ENCODE data around the gene PTPRM.

PTPRM gene

GRCh38 chr18:7940971-7941370 lies 373.9 kb downstream of the PTPRM start:
- TF ChIP-seq, protein P1, sequence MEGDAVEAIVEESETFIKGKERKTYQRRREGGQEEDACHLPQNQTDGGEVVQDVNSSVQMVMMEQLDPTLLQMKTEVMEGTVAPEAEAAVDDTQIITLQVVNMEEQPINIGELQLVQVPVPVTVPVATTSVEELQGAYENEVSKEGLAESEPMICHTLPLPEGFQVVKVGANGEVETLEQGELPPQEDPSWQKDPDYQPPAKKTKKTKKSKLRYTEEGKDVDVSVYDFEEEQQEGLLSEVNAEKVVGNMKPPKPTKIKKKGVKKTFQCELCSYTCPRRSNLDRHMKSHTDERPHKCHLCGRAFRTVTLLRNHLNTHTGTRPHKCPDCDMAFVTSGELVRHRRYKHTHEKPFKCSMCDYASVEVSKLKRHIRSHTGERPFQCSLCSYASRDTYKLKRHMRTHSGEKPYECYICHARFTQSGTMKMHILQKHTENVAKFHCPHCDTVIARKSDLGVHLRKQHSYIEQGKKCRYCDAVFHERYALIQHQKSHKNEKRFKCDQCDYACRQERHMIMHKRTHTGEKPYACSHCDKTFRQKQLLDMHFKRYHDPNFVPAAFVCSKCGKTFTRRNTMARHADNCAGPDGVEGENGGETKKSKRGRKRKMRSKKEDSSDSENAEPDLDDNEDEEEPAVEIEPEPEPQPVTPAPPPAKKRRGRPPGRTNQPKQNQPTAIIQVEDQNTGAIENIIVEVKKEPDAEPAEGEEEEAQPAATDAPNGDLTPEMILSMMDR (conservative IDR thresholded peaks at IDR 0.05; ENCODE audit: low read length), result no peak
- TF ChIP-seq EZH2phosphoT487 (IDR thresholded peaks at IDR 0.05; ENCODE audit: borderline replicate concordance), result no peak
- no peaks in the 10 kb centered on the region for H3F3A ChIP-seq (ENCODE audit: low read depth)
- no peak overlapping the region for H2AFZ ChIP-seq (ENCODE audit: low read length)
- H3K9me3 ChIP-seq (ENCODE audit: insufficient read depth, low read depth, low read length), result 0 out of 2 replicates have a peak, but pooled peaks cover 3% of the 10 kb centered on the region
- no peak overlapping the region for H3K9ac ChIP-seq (ENCODE audit: low read depth, low read length, poor library complexity, severe bottlenecking)
- no peak overlapping the region for H3K4me3 ChIP-seq (ENCODE audit: low read length, poor library complexity, severe bottlenecking)
- no peaks in the 10 kb centered on the region for H3K27me3 ChIP-seq (ENCODE audit: insufficient read depth, low read length, poor library complexity, severe bottlenecking)
- no peaks in the 10 kb centered on the region for H4K20me1 ChIP-seq (ENCODE audit: insufficient read depth, low read length, poor library complexity, severe bottlenecking)
- H3K4me1 ChIP-seq (ENCODE audit: insufficient read depth, low read length, poor library complexity, severe bottlenecking), result no peaks in the 10 kb centered on the region
- no peaks in the 10 kb centered on the region for H3K36me3 ChIP-seq (ENCODE audit: insufficient read depth, low read length)
- no peaks in the 10 kb centered on the region for H3K79me2 ChIP-seq (ENCODE audit: insufficient read depth, low read length)
- H3K9me2 ChIP-seq (replicated peaks; ENCODE audit: low read depth, low read length), result no peaks in the 10 kb centered on the region
- no peak overlapping the region for H3K4me2 ChIP-seq (ENCODE audit: low read depth, low read length, poor library complexity, severe bottlenecking)

DNA sequence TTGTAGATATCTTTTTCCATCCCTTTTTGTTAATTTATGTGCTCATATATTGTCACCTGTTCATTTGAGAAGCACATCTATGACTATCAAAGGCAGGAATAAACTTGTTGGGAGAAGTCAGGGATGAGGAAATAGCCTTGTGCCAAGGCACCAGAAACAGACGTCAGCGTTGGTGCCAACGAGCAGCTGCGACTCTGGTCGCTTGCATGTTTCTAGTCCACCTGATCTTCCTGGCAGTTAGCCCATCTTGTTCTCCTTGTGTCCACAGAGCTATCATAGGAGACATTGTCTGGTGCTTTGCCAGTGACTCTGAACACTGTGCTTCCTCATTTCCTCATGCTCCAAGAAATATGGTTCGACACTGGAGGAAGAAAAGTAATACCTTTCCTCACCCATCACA lies 374.4 kb downstream of the PTPRM start:
- H3K9me2 ChIP-seq (replicated peaks; ENCODE audit: low read depth, low read length), result no peaks in the 10 kb centered on the region
- no peaks in the 10 kb centered on the region for H3K27me3 ChIP-seq (ENCODE audit: insufficient read depth, low read length, poor library complexity, severe bottlenecking)
- no peaks in the 10 kb centered on the region for H3K4me1 ChIP-seq (ENCODE audit: insufficient read depth, low read length, poor library complexity, severe bottlenecking)
- H2AFZ ChIP-seq (ENCODE audit: low read length), result no peak overlapping the region
- no peaks in the 10 kb centered on the region for H3K36me3 ChIP-seq (ENCODE audit: insufficient read depth, low read length)
- H3K9me3 ChIP-seq (ENCODE audit: insufficient read depth, low read depth, low read length), result 0 out of 2 replicates have a peak, but pooled peaks cover 3% of the 10 kb centered on the region
- H3K9ac ChIP-seq (ENCODE audit: low read depth, low read length, poor library complexity, severe bottlenecking), result no peak overlapping the region
- no peaks in the 10 kb centered on the region for H3K79me2 ChIP-seq (ENCODE audit: insufficient read depth, low read length)
- no peak overlapping the region for H3K4me3 ChIP-seq (ENCODE audit: low read length, poor library complexity, severe bottlenecking)
- H3K4me2 ChIP-seq (ENCODE audit: low read depth, low read length, poor library complexity, severe bottlenecking), result no peak overlapping the region
- no peaks in the 10 kb centered on the region for H4K20me1 ChIP-seq (ENCODE audit: insufficient read depth, low read length, poor library complexity, severe bottlenecking)
- H3F3A ChIP-seq (ENCODE audit: low read depth), result no peaks in the 10 kb centered on the region
- TF ChIP-seq, protein P1 (conservative IDR thresholded peaks at IDR 0.05; ENCODE audit: low read length), result no peak
- TF ChIP-seq EZH2phosphoT487 (IDR thresholded peaks at IDR 0.05; ENCODE audit: borderline replicate concordance), result no peak

- peaks cover 3% of the 10 kb centered on the region for H3K4me1 ChIP-seq (ENCODE audit: insufficient read depth, low read length, poor library complexity, severe bottlenecking)
- no peaks in the 10 kb centered on the region for H3K79me2 ChIP-seq (ENCODE audit: insufficient read depth, low read length)
- no peak overlapping the region for H3K4me2 ChIP-seq (ENCODE audit: low read depth, low read length, poor library complexity, severe bottlenecking)
- H3K9ac ChIP-seq (ENCODE audit: low read depth, low read length, poor library complexity, severe bottlenecking), result no peak overlapping the region
- H3K9me3 ChIP-seq (ENCODE audit: insufficient read depth, low read depth, low read length), result 0 out of 2 replicates have a peak, but pooled peaks cover 3% of the 10 kb centered on the region
- H3K27me3 ChIP-seq (ENCODE audit: insufficient read depth, low read length, poor library complexity, severe bottlenecking), result no peaks in the 10 kb centered on the region
- no peaks in the 10 kb centered on the region for H3F3A ChIP-seq (ENCODE audit: low read depth)
- no peaks in the 10 kb centered on the region for H4K20me1 ChIP-seq (ENCODE audit: insufficient read depth, low read length, poor library complexity, severe bottlenecking)
- TF ChIP-seq, protein P1 (conservative IDR thresholded peaks at IDR 0.05; ENCODE audit: low read length), result no peak
- no peak for TF ChIP-seq EZH2phosphoT487 (IDR thresholded peaks at IDR 0.05; ENCODE audit: borderline replicate concordance)
- no peaks in the 10 kb centered on the region for H3K9me2 ChIP-seq (replicated peaks; ENCODE audit: low read depth, low read length)
- H3K36me3 ChIP-seq (ENCODE audit: insufficient read depth, low read length), result no peaks in the 10 kb centered on the region
- no peak overlapping the region for H3K4me3 ChIP-seq (ENCODE audit: low read length, poor library complexity, severe bottlenecking)
- peak overlapping the region; percentile 70; the same call in 1 of the 2 replicates for H2AFZ ChIP-seq (ENCODE audit: low read length)
These were observed 378.8 kb downstream of the PTPRM start for GRCh38 chr18:7945882-7946281.

Data from Loucy (cell line).